Tibial artery (tissue), 4 donors: ENCODE results near the gene ITGB5.

Experiments
- DNase-seq, 2 donors: peaks; one replicate each; pipeline ENCODE4 v3.0.0-alpha.2; 2019
- H3K27ac ChIP-seq, 2 donors: fragments of 200-600 bp; sonication (generic) in 1 of 2; 1 replicate in 1 of 2; 2 replicates in 1 of 2; pipeline ENCODE4 v1.5.1; 2018 to 2019; ENCODE audit warnings: mild to moderate bottlenecking in 1 of 2
- H3K27me3 ChIP-seq, 2 donors: fragments of 200-600 bp; sonication (generic) in 1 of 2; one replicate each; pipeline versions ENCODE4 v1.5.1 to v1.6.0; 2016 to 2019
- H3K36me3 ChIP-seq, 3 donors: fragments of 200-600 bp; sonication (generic) in 2 of 3; one replicate each; pipeline ENCODE4 v1.5.1; 2016 to 2019; ENCODE audit warnings: mild to moderate bottlenecking in 2 of 3
- H3K4me1 ChIP-seq, 4 donors: fragments of 200-600 bp; sonication (generic) in 2 of 4; 1 replicate in 3 of 4; 2 replicates in 1 of 4; pipeline ENCODE4 v1.5.1; 2016 to 2019
- H3K4me3 ChIP-seq, 2 donors: fragments of 200-600 bp; sonication (generic) in 1 of 2; 1 replicate in 1 of 2; 2 replicates in 1 of 2; pipeline ENCODE4 v1.5.1; 2018 to 2019; ENCODE audit warnings: mild to moderate bottlenecking in 2 of 2
- H3K9me3 ChIP-seq, 3 donors: fragments of 200-600 bp; sonication (generic) in 1 of 3; one replicate each; pipeline ENCODE4 v1.5.1; 2016 to 2019
- CTCF ChIP-seq, 2 experiments: fragments of 200-600 bp in 1 of 2; fragments of 450-650 bp in 1 of 2; IDR thresholded peaks; one replicate each; pipeline ENCODE4 v1.5.1; 2017 to 2019; ENCODE audit warnings: antibody characterized with exemption in 2 of 2, mild to moderate bottlenecking in 1 of 2, moderate library complexity in 1 of 2
- intact Hi-C: fragments of 100-400 bp; cut with DNase I; formaldehyde crosslinking; loops from one replicate; pipeline ENCODE4 v1.15.0; 2023; ENCODE audit warnings: low total_unique reads

ITGB5 gene

GRCh38 chr3:124764746-124765145 lies 122.4 kb downstream of the ITGB5 start:
- no peak for DNase-seq
- intact Hi-C loops: no loop called here
- Histone ChIP-seq H3K36me3 (peaks cover 59 to 75% (median 72%) of the 10 kb centered on the region in 3 donors), H3K27me3 (no peaks in the 10 kb centered on the region), H3K27ac (peak overlapping the region in 1 of 2 donors; percentile 27), H3K4me1 (peaks cover 0 to 21% (median 6%) of the 10 kb centered on the region in 4 donors), H3K4me3 (no peak overlapping the region), H3K9me3 (no peaks in the 10 kb centered on the region)
- TF ChIP-seq CTCF (IDR thresholded peaks at IDR 0.05): no peak

GRCh38 chr3:124763644-124764358 lies 123.4 kb downstream of the ITGB5 start:
- DNase-seq: no peak
- Histone ChIP-seq H3K4me1 (peaks cover 0 to 21% (median 5%) of the 10 kb centered on the region in 4 donors), H3K4me3 (no peak overlapping the region), H3K27ac (peak overlapping the region in 1 of 2 donors; percentile 3), H3K27me3 (no peaks in the 10 kb centered on the region), H3K36me3 (peaks cover 57 to 65% (median 64%) of the 10 kb centered on the region in 3 donors), H3K9me3 (no peaks in the 10 kb centered on the region)
- intact Hi-C loops: no loop called here
- no peak for TF ChIP-seq CTCF (IDR thresholded peaks at IDR 0.05)

- H3K27ac ChIP-seq: peak overlapping the region; percentile 3 to 61
- peaks cover 0 to 21% (median 5%) of the 10 kb centered on the region in 4 donors for H3K4me1 ChIP-seq
- no peak for TF ChIP-seq CTCF (IDR thresholded peaks at IDR 0.05)
- H3K36me3 ChIP-seq: peaks cover 52 to 59% (median 58%) of the 10 kb centered on the region in 3 donors
- no peaks in the 10 kb centered on the region for H3K27me3 ChIP-seq
- H3K9me3 ChIP-seq: no peaks in the 10 kb centered on the region
- H3K4me3 ChIP-seq: no peak overlapping the region
- intact Hi-C loops: no loop called here
- DNase-seq: no peak
Measured at GRCh38 chr3:124763206-124763605, 124.0 kb downstream of the ITGB5 start.

GRCh38 chr3:124762661-124763011 lies 124.5 kb downstream of the ITGB5 start:
- no peak for DNase-seq
- Histone ChIP-seq H3K36me3 (peaks cover 46 to 54% (median 52%) of the 10 kb centered on the region in 3 donors), H3K27ac (peak overlapping the region; percentile 50 to 61), H3K27me3 (no peaks in the 10 kb centered on the region), H3K4me3 (no peak overlapping the region), H3K4me1 (peaks cover 0 to 21% (median 5%) of the 10 kb centered on the region in 4 donors), H3K9me3 (no peaks in the 10 kb centered on the region)
- intact Hi-C loops: no loop called here
- no peak for TF ChIP-seq CTCF (IDR thresholded peaks at IDR 0.05)

- Histone ChIP-seq H3K4me1 (peaks cover 0 to 21% (median 5%) of the 10 kb centered on the region in 4 donors), H3K9me3 (no peaks in the 10 kb centered on the region), H3K4me3 (no peak overlapping the region), H3K36me3 (peaks cover 40 to 48% (median 46%) of the 10 kb centered on the region in 3 donors), H3K27ac (peak overlapping the region; percentile 50 to 61), H3K27me3 (no peaks in the 10 kb centered on the region)
- TF ChIP-seq CTCF (IDR thresholded peaks at IDR 0.05): no peak
- intact Hi-C loops: loop anchor here (1.0 kb wide), 1 partner anchor 139 kb away; no protein-coding TSS in a partner anchor
- DNase-seq: no peak
Measured at GRCh38 chr3:124761935-124762660, 125.1 kb downstream of the ITGB5 start.
